K562 treated with DMSO at 1 percent for 4 hours (cell line): ENCODE data around the gene A4GALT. TPM values are rescaled to one million over a fixed set of nuclear protein-coding genes. Genes with fewer than 3 reads are reported as not detected.

ENCODE experiments used
- total RNA-seq: library from RNA; unstranded; fragments of 300-600 nt; gene quantifications from 2 replicates; pipeline ENCODE4 v1.2.3, GENCODE V29; 2022; ENCODE audit not compliant: insufficient read depth

Gene A4GALT, protein sequence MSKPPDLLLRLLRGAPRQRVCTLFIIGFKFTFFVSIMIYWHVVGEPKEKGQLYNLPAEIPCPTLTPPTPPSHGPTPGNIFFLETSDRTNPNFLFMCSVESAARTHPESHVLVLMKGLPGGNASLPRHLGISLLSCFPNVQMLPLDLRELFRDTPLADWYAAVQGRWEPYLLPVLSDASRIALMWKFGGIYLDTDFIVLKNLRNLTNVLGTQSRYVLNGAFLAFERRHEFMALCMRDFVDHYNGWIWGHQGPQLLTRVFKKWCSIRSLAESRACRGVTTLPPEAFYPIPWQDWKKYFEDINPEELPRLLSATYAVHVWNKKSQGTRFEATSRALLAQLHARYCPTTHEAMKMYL
- not detected in 2 replicates for total RNA-seq

DNA sequence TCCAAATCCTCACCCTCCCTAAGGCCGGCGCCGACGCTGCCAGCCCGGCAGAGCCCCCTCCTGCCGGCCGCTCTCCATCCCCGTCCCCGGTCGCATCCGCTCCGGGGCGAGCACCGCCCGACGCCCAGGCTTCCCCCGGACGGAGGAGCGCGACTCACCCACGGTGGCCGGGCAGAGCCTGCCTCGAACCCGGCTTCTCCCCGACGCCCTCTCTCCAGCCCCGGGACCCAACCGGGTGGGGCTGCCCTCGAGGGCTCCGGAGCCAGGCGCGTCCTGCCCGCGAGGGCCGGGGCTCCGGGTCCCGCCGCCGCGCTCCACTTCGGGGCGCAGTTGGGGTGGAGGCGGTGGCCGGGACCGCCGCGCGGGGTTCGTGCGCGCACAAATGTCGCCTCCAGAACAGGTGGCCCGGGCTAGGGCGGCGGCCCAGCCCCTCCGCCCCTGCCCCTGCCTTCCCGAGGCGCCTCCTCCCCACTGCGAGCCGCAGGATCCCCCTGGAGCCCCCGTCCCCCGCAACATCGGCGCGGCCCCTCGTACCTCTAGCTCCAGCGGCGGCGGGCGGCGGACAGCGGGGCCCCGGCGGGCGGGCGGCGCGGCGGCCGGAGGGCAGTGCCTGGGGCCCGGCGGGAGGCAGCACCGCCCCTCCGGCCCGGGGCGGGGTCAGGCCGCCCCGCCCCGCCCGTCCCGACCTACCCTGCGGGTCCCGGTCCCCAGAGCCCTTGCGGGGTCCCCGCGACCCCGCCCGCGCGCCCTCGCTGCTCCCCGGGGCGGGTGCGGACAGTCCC lies at the start of gene A4GALT:
A4GALT (minus strand) TSS at position 608 of the 782 bp plus-strand sequence. CDS start 26,919 bp downstream, outside the sequence.

DNA sequence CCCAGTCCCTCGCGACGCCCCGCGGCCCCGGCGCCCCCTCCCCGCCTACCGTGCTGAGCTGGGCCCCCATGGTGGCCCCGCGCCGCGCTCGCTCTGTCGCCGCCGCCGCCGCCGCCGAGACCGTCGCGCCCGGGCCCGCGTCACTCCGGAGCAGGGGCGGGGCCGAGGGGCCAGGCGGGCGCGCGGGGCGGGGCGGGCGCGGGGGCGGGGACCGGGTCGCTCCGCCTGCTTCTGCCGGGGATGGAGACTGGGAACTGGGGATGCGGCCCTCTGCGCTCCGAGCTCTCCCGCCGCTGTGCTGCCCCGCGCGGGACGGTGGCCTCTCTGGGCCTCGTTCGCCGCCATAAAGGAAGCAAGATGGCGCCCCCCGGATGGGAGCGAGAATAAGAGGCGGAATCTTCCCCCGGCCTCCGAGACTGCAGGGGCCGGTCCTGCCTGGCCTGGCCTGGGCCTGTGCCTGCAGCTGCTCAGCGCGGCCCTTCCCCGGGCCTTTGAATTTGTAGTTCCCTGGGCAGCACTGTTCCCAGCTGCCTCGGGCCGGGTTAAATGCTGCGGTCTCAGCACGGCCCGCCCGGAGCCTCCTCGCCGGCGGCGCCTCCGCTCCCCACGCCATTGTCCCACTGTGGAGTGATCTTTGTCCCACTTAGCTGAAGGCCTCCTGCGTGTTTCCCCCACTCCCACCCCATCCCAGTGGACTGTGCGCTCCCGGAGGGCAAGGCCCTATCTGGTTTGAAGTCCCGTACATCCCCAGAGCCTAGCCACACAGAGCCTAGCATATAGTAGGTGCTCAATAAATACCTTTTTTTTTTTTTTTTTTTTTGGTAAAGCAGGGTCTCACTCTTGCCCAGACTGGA lies 71.2 kb downstream of the A4GALT start, which contains the start of gene CYB5R3:
CYB5R3 (minus strand) TSS at position 147 of the 854 bp plus-strand sequence; CDS start at position 70, 77 bp downstream.

Other genes with a start within 250 kb of the A4GALT start
- gene RRP7A, start 201.1 kb downstream of the A4GALT start, total RNA-seq, result 10.9 and 13.7 TPM in 2 replicates
- gene SERHL2, start 166.9 kb downstream of the A4GALT start, total RNA-seq, result 5.9 and 10.3 TPM in 2 replicates
- 25.6 and 29.5 TPM in 2 replicates for gene POLDIP3, start 106.0 kb downstream of the A4GALT start, total RNA-seq
- gene ATP5MGL, start 80.3 kb downstream of the A4GALT start, total RNA-seq, result not detected in 2 replicates
- gene CYB5R3, start 71.5 kb downstream of the A4GALT start, total RNA-seq, result 79.3 and 87.4 TPM in 2 replicates
- gene ARFGAP3, start 136.4 kb upstream of the A4GALT start, total RNA-seq, result 19.5 and 23.0 TPM in 2 replicates